ENCODE data around the gene MARCHF2.

GRCh38 chr19:8461376-8461775 lies 48.3 kb downstream of the MARCHF2 start:
- TF ChIP-seq CTCF (IDR thresholded peaks at IDR 0.05; ENCODE audit: low read depth, low read length) (no peak), MYC (IDR thresholded peaks at IDR 0.05; ENCODE audit: low read depth, low read length) (no peak), POLR2A (IDR thresholded peaks at IDR 0.05; ENCODE audit: extremely low read depth, insufficient read length) (no peak)

All from NB4 (cell line).